Left renal pelvis (tissue), 4 donors: ENCODE results near the gene BDKRB1. TPM values are rescaled to one million over a fixed set of nuclear protein-coding genes. Genes with fewer than 3 reads are reported as not detected.

ENCODE experiments used
- DNase-seq, 4 donors: peaks; one replicate each; pipeline ENCODE4 v3.0.0-alpha.2; 2013; ENCODE audit warnings: low read depth in 4 of 4, low spot score in 3 of 4
- polyA plus RNA-seq, 4 donors: library from polyadenylated mRNA; unstranded; fragments of 120-200 nt; gene quantifications; one replicate each; pipeline ENCODE4 v1.2.1, GENCODE V29; 2013; ENCODE audit not compliant: insufficient read length in 4 of 4

Gene BDKRB1
- polyA plus RNA-seq, 4 donors: 0.20 to 0.76 (median 0.40) TPM; not detected in 1

DNA sequence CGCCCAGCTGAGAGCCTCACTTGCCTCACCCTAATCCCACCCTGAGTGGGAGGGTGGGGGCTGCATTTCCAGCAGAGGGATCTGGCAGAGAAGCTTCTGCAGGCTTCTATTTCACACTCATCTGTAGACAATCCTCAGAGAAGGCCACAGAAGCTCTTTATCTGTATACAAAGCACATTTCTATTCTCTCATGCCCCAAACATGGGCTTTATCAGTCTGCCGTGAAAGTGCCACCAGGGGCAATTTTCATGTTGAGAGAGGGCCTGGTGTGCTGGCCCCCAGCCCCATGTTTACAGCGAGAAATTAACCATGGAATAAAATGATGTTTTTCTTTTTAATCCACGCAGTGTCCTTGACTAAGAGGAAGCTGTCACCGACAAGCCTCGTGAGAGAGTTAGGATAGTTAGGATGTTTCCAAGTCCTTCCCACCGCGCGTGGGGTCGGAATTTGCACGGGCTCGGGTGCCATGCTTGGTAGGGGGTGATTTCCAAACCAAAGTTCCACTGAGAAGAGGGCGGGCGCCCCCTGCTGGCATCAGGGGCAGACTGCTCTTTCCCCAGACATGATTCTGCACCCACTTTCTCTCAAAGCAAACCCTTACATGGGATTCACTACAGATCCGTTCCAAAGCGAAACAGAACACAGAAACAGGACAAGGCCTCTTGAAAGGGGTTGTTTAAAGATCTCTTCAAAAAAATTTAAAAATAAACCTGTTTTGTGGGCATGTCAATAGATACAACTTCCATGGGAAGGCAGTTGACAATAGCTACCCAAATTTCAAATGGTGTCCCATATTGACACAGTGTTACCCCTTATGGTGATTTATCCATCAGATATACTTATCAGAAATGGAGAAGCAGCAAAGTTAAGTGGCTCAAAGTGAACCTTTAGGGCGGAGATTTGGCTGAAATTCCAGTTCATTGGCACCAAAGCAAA, 19.4 kb downstream of the BDKRB1 start:
- peak in 2 of 4 donors; percentile 43 to 48 for DNase-seq

DNA sequence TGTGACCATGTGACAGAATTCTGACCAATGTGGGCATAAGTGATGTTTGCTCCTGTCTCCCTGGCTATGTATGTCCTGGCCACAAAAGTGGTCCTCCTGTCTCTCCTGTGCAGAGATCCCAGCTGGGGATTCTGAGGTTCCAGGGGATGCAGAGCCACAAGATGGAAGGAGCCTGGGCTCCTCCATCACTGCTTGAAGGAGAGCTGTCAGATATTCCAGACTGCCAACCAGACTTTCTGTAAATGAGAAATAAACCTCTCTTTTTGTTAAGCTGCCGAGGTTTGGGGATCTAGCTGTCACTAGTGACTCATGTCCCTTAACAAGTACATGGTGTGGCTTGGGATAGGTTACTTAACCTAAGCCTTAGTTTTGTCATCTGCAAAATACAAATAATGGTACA, 21.9 kb downstream of the BDKRB1 start:
- DNase-seq: no peak

DNA sequence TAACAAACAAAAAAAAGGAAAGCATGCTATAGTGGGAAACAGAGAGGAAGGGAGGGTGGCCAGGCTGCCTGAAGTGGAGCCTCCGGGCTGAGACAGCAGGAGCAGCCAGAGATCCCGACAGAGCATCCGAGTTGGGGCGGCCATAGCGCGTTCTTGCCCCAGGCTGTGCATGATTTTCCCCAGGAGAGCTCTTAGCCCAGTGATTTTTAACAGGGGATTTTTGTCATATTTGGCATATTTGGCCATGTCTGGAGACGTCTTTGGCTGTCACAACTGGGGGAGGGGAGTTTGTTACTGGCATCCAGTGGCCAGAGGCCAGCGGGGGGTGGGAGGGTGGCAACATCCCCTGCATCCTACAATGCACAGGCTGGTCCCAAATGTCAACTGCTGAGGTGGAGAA, 23.6 kb downstream of the BDKRB1 start:
- no peak for DNase-seq

DNA sequence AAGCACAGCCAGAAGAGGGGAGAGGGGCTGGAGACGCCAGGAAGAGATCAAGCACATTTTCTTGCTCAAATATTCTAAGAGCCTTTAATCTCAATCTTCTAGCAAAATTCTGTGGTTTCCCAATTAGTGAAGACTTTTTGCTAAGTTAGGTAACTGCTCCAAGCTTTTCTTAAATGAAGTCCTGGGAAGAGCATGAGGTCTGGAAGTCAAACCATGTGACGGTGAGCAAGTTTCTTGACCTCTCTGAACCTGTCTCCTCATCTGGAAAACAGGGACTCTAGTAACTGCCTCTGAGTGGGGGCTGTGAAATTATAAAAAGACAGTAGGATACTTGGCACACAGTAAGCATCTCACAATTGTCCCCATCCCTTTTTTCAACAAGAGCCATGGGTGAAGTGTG, 24.1 kb downstream of the BDKRB1 start:
- no peak for DNase-seq

GRCh38 chr14:96281486-96281885, 25.5 kb downstream of the BDKRB1 start:
- DNase-seq: no peak

- DNase-seq: no peak
Measured at GRCh38 chr14:96284008-96284407, 28.0 kb downstream of the BDKRB1 start.

DNA sequence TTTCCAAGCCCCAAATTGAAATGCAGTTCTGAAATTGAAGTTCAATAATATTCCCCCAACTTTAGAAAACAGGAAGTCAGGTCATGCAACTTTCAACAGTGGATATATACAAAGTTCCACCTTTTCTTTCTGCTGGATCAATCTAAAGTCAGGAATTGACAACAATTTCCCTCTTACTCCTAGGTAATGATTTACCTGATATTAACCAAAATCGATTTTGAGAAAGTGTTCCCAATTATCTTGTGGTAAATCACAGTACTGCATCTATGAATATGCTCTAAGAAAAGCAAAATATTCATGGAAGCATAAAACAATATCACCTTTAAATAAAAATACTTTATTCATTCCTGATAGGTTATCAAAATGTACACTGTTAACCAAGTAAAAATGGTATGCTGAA, 28.4 kb downstream of the BDKRB1 start:
- DNase-seq: no peak

GRCh38 chr14:96285667-96286066, 29.7 kb downstream of the BDKRB1 start:
- no peak for DNase-seq

GRCh38 chr14:96286251-96286650, 30.2 kb downstream of the BDKRB1 start:
- DNase-seq: no peak

DNA sequence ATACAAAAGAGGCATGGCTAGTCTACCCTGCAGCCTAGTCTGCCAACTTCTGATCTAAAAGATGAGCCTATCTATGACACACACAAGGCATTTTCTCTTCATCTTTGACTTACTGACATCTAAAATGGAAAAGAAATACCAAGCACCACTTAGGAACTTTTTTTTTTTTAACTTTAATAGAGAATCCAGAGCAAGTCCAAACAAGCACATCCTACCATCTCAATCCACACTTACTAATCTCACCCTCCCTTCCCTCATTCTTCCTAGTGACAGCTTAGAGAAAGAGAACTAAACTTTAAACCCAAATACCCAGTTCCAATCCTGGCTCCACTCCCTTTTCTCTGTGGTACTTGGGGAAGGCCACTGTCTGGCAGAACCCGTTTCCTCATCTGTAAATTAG, 31.8 kb downstream of the BDKRB1 start:
- no peak for DNase-seq

- no peak for DNase-seq
Measured at GRCh38 chr14:96294246-96294645, 38.2 kb downstream of the BDKRB1 start.

GRCh38 chr14:96297000-96297399, 41.0 kb downstream of the BDKRB1 start:
- DNase-seq: no peak

DNA sequence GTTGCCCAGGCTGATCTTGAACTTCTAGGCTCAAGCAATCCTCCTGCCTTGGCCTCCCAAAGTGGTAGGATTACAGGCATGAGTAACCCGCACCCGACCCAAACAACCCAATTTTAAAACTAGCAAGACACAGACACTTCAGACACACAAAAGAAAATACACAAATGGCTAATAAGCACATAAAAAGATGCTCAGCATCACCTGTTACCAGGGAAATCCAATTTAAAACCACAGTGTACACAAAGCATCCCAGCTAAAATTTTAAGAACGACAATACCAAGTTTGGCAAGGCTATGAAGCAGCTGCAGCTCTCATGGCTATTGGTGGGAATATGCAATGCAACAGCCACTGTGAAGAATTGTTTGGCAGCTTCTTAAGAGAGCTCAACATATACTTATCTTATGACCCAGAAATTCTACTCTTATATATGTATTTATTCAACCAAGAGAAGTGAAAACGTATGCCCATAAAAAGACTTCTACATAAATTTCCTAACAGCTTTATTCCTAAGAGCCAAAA, 42.0 kb downstream of the BDKRB1 start:
- no peak for DNase-seq

DNA sequence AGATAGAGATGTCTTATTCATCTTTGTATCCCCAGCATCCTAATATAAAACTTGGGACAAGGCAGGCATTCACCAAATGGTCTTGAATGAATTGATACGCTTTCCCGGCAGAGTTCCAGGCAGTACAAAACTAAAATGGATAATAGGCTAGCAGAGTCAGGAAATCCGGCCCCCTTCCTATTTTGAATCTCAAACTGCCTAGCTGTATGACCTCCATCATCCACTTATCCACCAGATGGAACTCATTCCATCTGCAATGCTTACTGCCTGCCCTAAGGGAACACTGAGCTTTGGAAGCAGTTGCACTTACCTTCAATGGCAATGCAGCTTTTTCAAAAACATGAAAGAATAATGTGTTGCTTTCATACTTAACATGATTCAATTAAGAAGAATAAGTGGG, 43.4 kb downstream of the BDKRB1 start:
- no peak for DNase-seq

DNA sequence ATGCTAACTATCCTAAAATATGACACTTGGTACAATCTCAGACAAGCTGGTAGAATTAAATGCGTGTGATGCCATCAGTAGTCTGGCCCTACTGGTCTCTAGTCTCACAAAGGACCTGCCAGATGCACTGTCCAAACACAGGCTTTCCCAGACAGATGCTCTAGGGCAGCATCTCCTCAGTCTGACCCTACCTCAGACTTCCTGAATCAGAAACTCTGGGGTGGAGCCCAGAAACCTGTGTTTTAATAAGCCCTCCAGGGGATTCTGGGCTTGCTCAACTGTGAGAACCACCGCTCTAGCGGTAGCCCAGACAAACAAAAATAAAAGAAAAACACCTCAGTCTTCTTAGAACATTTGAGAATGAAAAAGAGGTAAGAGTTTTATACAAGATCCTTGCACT, 48.0 kb downstream of the BDKRB1 start:
- no peak for DNase-seq

DNA sequence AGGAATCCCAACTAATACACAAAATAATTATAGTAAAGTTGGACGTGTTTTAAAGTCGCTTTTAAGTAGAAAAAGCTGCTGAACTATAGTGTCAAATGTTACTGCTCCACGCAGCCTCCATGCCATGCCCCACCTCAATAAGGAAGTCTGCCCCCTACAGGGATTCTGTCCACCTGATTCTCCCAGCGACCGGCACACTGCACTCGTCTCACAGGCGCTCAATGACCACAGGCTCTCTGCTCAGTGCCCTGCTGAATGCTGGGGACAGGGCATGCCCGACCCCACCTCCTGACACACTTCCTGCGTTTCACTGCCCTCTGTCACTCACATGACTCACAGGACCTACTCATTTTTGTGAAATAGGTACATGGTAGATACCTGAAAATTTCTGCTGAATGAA, 48.9 kb downstream of the BDKRB1 start:
- no peak for DNase-seq

DNA sequence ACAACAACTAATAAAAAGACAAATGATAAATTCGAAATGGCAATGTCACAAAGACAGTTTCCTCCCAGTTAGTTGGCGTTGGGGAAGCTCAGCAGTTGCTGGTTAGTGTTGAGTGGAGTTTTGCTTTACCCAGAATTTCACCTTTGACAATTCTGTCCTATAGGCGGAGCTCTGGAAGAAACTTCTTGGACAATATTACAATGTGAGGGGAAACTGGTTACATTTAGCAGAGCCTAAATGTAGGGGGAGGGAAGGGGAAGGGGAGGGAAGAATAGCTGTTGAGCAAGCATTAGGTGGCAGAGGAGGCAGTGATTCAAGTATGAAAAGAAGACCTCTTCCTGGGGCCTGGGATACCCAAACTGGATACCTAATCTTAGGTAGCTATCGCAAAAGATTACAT, 51.4 kb downstream of the BDKRB1 start:
- no peak for DNase-seq

- peak in 2 of 4 donors; percentile 8 to 21 for DNase-seq
Measured at GRCh38 chr14:96309133-96309895, 53.3 kb downstream of the BDKRB1 start.

GRCh38 chr14:96309896-96310330, 53.9 kb downstream of the BDKRB1 start:
- no peak for DNase-seq

- no peak for DNase-seq
Measured at GRCh38 chr14:96310906-96311305, 54.9 kb downstream of the BDKRB1 start.
